ENCODE data around the gene KRT23. TPM values are rescaled to one million over a fixed set of nuclear protein-coding genes. Genes with fewer than 3 reads are reported as not detected.

Gene KRT23
- total and polyA plus RNA-seq, 12 donors = 0.01 to 0.25 (median 0.21) TPM; not detected in 8

- intact Hi-C loops (cut with DNase I) = loop anchor here in 7 of 10 donors (5.0 to 10.0 kb wide), 7 partner anchors 408 to 748 kb away; no protein-coding TSS in a partner anchor
- WGBS, 2 donors = 72 to 74% methylated on average over 3 of the region's 3 CpGs
These were observed 23.2 kb downstream of the KRT23 start for GRCh38 chr17:40914075-40914855.

GRCh38 chr17:40912486-40913210 is 24.8 kb downstream of the KRT23 start:
- H3K27me3 ChIP-seq = peaks cover 0 to 16% (median 9%) of the 10 kb centered on the region in 7 donors
- no peak for TF ChIP-seq CTCF (IDR thresholded peaks at IDR 0.05)
- no peaks in the 10 kb centered on the region for H3K36me3 ChIP-seq
- 88 to 92% methylated on average over 13 of the region's 13 CpGs for WGBS, 2 donors
- intact Hi-C loops (cut with DNase I) = loop anchor here in 7 of 10 donors (5.0 to 10.0 kb wide), 7 partner anchors 410 to 750 kb away; no protein-coding TSS in a partner anchor
- ATAC-seq (peak in 1 of 8 donors; percentile 37), DNase-seq (no peak)
- peaks cover 0 to 46% (median 0%) of the 10 kb centered on the region in 9 donors for H3K4me1 ChIP-seq
- H3K9me3 ChIP-seq = no peaks in the 10 kb centered on the region
- H3K27ac ChIP-seq = peak overlapping the region in 1 of 10 donors; percentile 59
- no peak overlapping the region for H3K4me3 ChIP-seq

More at GRCh38 chr17:40914075-40914855, 23.2 kb downstream of the KRT23 start:
- H3K4me3 ChIP-seq = no peak overlapping the region
- TF ChIP-seq CTCF (IDR thresholded peaks at IDR 0.05) = no peak
- no peak for DNase-seq
- H3K27ac ChIP-seq = no peak overlapping the region
- ATAC-seq = no peak
- peaks cover 0 to 7% (median 0%) of the 10 kb centered on the region in 7 donors for H3K27me3 ChIP-seq
- H3K9me3 ChIP-seq = no peaks in the 10 kb centered on the region
- H3K4me1 ChIP-seq = peaks cover 0 to 44% (median 0%) of the 10 kb centered on the region in 9 donors
- no peaks in the 10 kb centered on the region for H3K36me3 ChIP-seq

- WGBS, 2 donors = 71% methylated on average over 3 of the region's 3 CpGs
These were observed 27.0 kb downstream of the KRT23 start for GRCh38 chr17:40910441-40910841.

More at GRCh38 chr17:40910441-40910841, 27.0 kb downstream of the KRT23 start:
- no peaks in the 10 kb centered on the region for H3K36me3 ChIP-seq
- no peak overlapping the region for H3K4me3 ChIP-seq
- H3K27me3 ChIP-seq = peaks cover 0 to 26% (median 19%) of the 10 kb centered on the region in 7 donors
- ATAC-seq = no peak
- intact Hi-C loops (cut with DNase I) = loop anchor here in 7 of 10 donors (5.0 to 10.0 kb wide), 7 partner anchors 412 to 752 kb away; no protein-coding TSS in a partner anchor
- no peak for TF ChIP-seq CTCF (IDR thresholded peaks at IDR 0.05)
- peaks cover 0 to 41% (median 0%) of the 10 kb centered on the region in 9 donors for H3K4me1 ChIP-seq
- no peak overlapping the region for H3K27ac ChIP-seq
- no peaks in the 10 kb centered on the region for H3K9me3 ChIP-seq
- no peak for DNase-seq

All from heart right ventricle (tissue), 16 donors.